Loucy (cell line): ENCODE data around the gene RGL3.
"Not testable (repeated sequence)": the region's sequence is repeated elsewhere in the genome, so short reads cannot be mapped to it uniquely, and the experiment has no call there.

Experiments used
- CTCF ChIP-seq: fragments of 200-600 bp; sonication (generic); conservative IDR thresholded peaks from 2 replicates; pipeline ENCODE4 v1.5.1; 2014; ENCODE audit warnings: mild to moderate bottlenecking, antibody characterized with exemption, low read length
- EZH2phosphoT487 ChIP-seq: fragments of 200-600 bp; IDR thresholded peaks from 2 replicates; pipeline ENCODE4 v1.6.1; 2018; ENCODE audit warnings: antibody characterized with exemption, mild to moderate bottlenecking, moderate library complexity, borderline replicate concordance

DNA sequence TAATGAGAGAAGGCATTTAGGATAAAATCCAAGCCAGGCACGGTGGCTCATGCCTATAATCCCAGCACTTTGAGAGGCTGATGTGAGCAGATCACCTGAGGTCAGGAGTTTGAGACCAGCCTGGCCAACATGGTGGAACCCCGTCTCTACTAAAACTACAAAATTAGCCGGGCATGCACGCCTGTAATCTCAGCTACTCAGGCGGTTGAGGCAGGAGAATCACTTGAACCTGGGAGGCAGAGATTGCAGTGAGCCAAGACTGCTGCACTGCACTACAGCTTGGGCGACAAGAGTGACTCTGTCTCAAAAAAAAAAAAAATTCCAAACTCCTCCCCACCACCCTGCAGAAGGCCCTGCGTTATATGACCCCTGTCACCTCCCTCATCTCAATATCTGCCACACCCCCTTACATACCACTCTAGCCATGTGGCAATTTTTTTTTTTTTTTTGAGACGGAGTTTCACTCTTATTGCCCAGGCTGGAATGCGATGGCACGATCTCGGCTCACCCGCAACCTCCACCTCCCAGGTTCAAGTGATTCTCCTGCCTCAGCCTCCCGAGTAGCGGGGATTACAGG is 39.8 kb downstream of the RGL3 start:
- TF ChIP-seq CTCF, EZH2phosphoT487: not testable (repeated sequence)
